ENCODE results near the gene MISFA.

DNA sequence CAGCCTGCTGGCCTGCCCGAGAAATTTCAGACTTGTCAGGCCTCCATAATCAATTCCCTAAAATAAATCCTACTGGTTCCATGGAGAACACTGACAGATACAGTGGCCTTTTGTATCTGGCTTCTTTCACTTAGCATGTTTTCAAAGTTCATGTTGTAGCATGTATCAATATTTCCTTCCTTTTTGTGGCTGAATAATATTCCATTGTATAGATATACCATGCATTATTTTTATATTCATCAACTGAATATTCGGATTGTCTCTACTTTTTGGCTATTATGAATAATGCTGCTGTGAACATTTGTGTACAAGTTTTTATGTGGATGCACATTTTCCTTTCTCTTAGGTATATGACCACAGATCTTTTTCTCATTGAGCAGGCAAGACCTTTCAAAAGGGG lies 24.1 kb downstream of the MISFA start:
- TF ChIP-seq EZH2 (IDR thresholded peaks at IDR 0.05; ENCODE audit: insufficient read depth, low read length) = no peak
- TF ChIP-seq, protein P1, sequence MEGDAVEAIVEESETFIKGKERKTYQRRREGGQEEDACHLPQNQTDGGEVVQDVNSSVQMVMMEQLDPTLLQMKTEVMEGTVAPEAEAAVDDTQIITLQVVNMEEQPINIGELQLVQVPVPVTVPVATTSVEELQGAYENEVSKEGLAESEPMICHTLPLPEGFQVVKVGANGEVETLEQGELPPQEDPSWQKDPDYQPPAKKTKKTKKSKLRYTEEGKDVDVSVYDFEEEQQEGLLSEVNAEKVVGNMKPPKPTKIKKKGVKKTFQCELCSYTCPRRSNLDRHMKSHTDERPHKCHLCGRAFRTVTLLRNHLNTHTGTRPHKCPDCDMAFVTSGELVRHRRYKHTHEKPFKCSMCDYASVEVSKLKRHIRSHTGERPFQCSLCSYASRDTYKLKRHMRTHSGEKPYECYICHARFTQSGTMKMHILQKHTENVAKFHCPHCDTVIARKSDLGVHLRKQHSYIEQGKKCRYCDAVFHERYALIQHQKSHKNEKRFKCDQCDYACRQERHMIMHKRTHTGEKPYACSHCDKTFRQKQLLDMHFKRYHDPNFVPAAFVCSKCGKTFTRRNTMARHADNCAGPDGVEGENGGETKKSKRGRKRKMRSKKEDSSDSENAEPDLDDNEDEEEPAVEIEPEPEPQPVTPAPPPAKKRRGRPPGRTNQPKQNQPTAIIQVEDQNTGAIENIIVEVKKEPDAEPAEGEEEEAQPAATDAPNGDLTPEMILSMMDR (IDR thresholded peaks at IDR 0.05; ENCODE audit: insufficient read depth, low read depth, low read length) = no peak
